ENCODE results near the gene CIC.

The CIC gene

DNA sequence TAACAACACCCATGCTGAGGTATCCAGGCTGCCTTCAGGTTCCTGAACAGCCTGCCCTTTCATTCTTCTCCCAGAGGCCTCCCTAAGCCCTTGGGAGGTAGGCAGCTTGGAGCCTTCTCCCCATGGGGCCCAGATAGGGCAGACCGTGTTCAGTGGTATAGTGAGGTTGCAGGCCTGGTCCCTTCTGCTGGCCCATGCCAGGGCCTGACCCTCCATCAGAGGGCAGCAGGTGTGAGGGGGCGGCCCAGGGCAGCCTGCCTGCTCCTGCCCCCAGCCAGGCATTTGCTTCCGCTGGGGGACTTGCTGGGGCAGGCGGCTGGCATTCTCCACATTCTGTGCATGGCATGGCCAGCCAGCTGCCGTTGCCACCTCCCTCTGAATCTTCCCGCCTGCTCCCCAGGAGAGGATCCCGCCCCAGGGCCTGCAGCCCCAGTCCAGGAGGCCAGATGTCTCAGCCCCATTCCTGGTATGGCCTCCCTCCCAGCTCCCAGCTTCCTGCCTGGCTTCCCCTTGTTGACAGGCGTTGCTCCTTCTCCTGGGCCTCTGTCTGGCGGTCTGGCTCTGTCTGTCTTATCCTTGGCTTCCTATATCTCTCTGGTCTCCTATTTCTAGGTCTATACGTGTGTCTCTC lies 8.9 kb downstream of the CIC start:
- DNase-seq (ENCODE audit: low read depth in 2 of 2), result no peak

DNA sequence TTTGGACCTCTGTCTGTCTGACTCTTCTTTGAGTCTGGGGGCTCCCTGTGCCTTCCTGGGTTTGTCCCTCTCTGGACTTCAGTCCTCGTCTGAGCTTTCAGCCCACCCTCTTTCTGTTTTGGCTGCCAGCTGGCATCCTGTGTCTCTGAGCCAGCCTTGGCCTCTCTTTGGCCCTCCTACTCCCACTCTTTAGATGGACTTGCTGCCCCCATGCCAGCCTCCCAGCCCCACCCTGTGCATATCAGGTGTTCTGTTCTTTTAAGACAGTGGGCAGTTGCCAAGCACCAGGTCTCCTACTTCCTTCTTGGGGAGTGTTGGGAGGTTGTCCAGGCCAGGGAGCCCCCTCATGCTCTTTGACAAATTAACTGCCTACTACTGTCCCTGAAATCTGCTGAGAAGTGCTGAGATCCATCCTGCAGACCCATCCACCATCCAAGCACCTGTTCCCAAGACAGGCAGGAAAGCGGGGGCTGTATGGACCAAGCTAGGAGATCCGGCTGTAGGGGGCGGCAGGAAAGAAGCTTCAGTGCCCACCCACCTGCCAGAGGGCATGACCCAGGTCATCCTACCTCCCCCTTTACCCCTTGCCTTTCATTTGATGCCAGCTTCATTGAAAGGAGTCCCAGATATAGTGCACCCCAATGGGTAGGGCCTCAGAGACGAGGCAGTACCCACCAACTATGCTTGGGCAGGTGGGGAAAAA lies 9.6 kb downstream of the CIC start:
- DNase-seq (ENCODE audit: low read depth in 2 of 2), result no peak

GRCh38 chr19:42279155-42279901 lies 10.3 kb downstream of the CIC start:
- no peak for DNase-seq (ENCODE audit: low read depth in 2 of 2)

DNA sequence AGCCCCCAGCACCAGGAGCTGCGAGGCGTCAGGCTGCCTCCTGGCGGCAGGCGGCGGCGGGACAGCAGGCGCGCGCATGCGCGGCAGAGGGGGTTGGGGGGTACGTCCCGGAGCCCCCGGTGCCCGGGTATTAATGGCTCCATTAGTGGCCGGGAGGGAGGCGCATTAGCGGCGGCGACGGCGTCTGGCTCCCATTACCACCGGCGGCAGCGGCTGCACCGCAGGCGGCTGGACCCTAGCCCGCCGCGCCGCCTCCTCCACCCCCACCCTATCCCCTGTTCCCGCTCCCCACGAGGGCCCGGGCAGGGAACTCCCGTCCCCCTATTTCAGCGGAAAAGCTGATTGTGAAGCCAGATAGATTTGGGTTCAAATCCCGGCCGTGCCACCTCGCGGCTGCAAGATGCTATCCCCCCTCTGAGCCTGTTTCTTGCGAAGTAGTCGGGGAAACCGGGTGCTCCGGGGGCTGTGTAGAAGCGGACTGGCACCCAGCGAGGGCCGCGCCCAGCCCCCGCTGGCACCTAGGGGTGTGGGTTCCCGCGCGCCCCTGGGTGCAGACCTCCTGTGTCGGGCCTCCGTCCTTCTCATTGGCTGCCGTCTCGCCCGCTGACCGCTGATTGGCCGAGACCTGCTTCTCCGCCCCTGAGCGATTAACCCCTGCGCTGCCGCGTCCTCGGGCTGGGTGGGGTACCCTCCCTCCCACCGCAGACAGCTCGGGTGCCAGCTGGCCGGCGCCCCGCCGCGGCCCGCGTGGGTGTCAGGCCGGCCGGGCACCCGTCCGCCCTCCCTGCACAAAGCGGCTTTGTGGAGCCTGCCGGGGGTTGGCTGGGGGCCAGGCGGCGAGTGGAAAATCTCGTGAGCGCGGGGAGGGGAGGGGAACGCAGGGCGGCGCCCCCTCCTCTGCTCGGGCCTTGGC lies 11.1 kb downstream of the CIC start:
- peak; percentile 75 to 87 for DNase-seq (ENCODE audit: low read depth in 2 of 2)

DNA sequence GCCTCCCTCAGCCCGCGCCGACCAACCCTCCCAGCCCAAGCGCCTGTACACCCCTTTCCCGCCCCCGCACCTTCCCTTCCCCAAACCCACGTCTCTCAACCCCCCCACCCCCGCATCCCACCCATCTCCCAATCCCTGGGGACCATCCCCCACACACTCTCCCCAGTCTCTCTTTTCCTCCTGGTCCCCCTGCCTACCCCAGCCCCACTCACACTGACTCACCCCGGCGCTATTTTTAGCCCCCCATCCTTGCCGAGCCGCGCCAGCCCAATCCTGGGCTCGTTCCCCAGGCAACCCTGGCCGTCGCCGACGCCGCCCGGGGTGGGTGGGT lies 11.7 kb downstream of the CIC start:
- DNase-seq (ENCODE audit: low read depth in 2 of 2), result peak in 1 of 2 experiments; percentile 28

GRCh38 chr19:42281146-42281826 lies 12.2 kb downstream of the CIC start:
- DNase-seq (ENCODE audit: low read depth in 2 of 2), result no peak

DNA sequence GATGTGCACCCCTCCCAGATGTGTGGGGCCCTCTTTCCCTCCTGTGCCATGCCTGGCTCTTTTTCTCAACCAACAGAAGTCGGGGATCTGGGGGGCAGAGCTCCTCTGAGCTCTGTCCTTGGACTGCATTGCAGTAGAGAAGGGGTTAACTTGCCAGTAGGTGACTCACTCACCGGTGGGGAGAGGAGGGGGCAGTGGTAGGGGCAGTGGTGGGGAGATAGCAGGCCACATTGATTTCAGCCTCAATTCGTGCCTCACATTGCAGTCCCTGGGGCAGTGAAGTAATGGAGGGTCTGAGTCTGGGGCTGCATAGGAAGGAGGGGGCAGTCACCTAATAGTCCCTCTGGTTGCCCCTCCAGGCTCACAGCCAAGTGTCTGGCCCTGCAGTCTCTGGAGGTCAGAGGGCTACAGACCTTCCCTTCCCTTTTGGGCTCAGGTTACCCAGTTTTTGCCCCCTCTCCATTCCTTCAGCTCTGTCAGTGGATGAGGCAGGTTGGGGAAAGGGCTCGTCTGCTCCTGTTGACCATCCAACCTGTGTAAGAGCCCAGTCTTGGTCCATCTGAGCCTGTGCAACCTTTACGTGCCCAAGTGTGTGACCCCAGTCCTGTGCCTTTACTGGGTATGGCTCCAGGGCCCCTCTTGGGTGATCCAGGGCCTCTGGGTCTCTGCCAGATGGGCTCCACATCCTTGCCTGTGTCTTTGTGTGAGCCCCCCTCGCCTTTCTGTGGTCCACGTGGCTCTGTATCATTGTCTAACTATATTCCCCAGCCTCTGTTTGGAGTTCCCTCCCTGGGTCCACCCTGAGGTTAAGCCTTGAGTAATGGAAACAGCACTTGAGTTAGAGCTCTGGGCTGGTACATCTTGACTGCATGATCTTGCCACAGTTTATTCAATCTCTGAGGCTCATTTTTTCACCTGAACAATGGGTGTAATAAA lies 13.0 kb downstream of the CIC start:
- DNase-seq (ENCODE audit: low read depth in 2 of 2), result no peak

- no peak for DNase-seq (ENCODE audit: low read depth in 2 of 2)
Measured at GRCh38 chr19:42282819-42283187, 13.8 kb downstream of the CIC start.

DNA sequence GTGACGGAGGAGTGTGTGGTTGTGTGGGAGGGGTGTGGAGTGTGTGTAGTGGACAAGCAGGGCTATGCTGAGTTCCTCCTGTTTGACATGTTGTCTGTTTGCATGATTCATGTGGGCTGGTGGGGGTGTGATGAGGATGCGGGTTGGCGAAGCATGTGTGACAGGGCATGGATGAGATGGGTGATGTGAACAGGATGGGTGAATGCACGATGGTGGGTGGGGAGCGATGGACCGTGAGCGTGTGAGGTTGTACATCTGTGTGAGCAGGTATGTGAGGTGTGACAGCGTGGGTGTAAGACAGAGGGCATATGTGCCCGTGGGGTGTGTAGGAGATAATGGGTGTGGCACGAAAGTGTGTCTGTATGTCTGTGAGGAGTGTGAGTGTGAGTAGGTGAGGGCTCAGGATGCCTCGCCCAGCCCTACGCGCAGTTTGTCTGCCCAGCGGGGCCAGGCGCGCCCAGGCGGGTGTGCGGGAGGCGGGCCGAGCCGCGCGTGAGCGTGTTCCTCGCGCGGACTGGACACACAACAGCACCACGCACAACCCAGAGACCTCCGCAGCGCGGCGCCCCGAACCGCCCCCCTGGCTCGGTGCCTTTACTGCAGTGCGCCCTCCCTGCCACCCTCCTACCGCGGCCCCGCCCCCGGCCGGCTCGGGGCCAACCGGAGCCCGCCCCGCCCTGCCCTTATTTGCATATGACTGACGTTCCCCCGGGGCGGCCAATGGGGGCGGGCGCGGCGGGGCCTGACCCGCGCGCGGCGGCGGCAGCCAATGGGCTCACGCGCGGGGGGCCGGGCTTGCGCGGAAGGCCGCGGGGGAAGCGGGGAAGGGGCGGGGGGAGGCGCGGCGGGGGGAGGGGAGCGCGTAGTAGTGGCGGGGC lies 14.4 kb downstream of the CIC start:
- DNase-seq (ENCODE audit: low read depth in 2 of 2), result peak; percentile 89 to 92

GRCh38 chr19:42284066-42284501 lies 15.0 kb downstream of the CIC start:
- peak; percentile 65 to 75 for DNase-seq (ENCODE audit: low read depth in 2 of 2)

- no peak for DNase-seq (ENCODE audit: low read depth in 2 of 2)
Measured at GRCh38 chr19:42284591-42285341, 15.7 kb downstream of the CIC start.

DNA sequence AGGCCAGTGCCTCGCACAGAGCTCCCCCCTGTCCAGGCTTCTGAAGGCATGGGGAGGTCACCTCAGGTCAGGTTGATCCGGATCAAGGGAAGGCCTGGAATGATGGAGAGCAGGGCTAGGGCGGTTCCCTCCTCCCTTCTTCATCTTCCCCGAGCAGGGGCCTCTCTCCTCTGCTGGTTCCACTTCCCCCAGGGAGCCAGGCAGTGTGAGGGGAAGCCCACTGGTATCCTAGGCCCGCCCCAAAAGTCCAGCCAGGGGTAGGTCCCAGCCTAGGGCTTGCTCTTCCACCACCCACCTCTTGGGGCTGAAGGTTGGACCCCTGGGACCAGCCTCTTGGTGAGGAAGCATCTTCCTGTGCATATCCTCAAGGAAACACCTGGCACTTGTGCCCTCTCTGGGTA lies 16.5 kb downstream of the CIC start:
- no peak for DNase-seq (ENCODE audit: low read depth in 2 of 2)

- DNase-seq (ENCODE audit: low read depth in 2 of 2), result no peak
Measured at GRCh38 chr19:42285988-42286348, 16.9 kb downstream of the CIC start.

DNA sequence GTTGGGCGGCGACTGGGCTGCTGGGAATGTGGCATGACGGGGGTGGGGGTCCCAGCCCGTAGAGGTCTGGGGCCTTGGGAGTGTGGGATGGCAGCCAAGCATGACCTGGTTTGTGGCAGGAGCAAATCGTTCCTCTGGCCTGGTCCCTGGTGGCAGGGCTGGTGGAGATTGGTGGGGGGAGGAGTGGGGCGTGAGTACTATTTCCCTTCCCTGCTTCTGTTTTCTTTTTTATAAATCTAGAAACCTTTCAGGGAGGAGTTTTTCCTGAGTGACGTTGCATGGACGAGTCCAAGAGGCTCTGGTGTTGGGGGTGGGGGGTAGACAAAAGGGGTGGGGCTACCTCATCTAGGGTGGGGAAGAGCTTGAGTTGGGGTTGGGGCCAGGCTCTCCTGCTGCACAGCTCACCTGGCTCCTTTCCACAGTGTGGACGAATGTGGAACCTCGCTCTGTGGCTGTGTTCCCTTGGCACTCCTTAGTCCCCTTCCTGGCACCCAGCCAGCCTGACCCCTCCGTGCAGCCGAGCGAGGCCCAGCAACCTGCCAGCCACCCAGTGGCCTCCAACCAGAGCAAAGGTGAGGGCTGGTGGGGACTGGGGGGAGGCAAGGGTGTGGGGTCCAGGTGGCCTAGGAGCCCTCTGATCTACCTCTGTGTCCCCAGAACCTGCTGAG lies 17.4 kb downstream of the CIC start:
- DNase-seq (ENCODE audit: low read depth in 2 of 2), result no peak

DNA sequence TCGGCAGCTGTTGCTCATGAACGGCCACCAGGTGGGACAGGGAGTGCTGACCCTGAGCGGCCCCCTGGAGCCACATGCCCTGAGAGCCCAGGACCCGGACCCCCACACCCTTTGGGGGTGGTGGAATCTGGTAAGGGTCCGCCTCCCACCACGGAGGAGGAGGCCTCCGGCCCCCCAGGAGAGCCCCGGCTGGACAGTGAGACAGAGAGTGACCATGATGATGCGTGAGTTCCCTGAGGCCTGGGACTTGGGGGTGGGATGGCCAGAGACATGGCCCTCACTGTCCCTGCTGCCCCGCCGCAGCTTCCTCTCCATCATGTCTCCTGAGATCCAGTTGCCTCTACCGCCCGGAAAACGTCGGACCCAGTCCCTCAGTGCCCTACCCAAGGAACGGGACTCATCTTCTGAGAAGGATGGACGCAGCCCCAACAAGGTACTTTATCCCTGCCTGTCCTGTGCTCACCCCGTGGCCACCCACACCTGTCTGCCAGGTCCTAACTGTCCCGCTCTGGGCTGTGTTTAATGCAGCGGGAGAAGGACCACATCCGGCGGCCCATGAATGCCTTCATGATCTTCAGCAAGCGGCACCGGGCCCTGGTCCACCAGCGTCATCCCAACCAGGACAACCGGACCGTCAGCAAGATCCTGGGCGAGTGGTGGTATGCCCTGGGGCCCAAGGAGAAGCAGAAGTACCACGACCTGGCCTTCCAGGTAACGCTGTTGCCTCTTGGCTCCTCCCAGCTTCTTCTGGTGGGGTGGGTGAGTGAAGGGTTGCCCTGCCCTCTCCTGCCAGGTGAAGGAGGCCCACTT lies 18.2 kb downstream of the CIC start:
- no peak for DNase-seq (ENCODE audit: low read depth in 2 of 2)

GRCh38 chr19:42287827-42288107 lies 18.7 kb downstream of the CIC start:
- DNase-seq (ENCODE audit: low read depth in 2 of 2), result no peak

GRCh38 chr19:42288387-42288786 lies 19.3 kb downstream of the CIC start:
- DNase-seq (ENCODE audit: low read depth in 2 of 2), result no peak
